Right lobe of liver (tissue), 6 donors: Measurements from ENCODE around the gene AIFM2. TPM values are rescaled to one million over a fixed set of nuclear protein-coding genes. Genes with fewer than 3 reads are reported as not detected.
"Not testable (repeated sequence)": the region's sequence is repeated elsewhere in the genome, so short reads cannot be mapped to it uniquely, and the experiment has no call there.

Experiments used
- ATAC-seq, 4 donors: fragments of 200-7000 bp; cut with Tn5 transposase; one replicate each; pipeline ENCODE4 v1.9.1; 2020; ENCODE audit warnings: mild to moderate bottlenecking in 4 of 4, moderate library complexity in 4 of 4
- DNase-seq, 3 donors: peaks; one replicate each; pipeline ENCODE4 v3.0.0-alpha.2; 2020
- H3K27ac ChIP-seq, 3 donors: fragments of 200-600 bp; one replicate each; pipeline ENCODE4 v1.8.0; 2022
- H3K27me3 ChIP-seq, 2 donors: fragments of 200-600 bp; one replicate each; pipeline ENCODE4 v1.8.0; 2022
- H3K36me3 ChIP-seq, 4 donors: fragments of 200-600 bp; sonication (generic) in 1 of 4; one replicate each; pipeline versions ENCODE4 v1.5.1 to v1.8.0; 2017 to 2022; ENCODE audit warnings: control low read depth in 1 of 4
- H3K4me1 ChIP-seq, 4 donors: fragments of 200-600 bp; sonication (generic) in 1 of 4; one replicate each; pipeline versions ENCODE4 v1.5.1 to v1.8.0; 2017 to 2022; ENCODE audit warnings: control low read depth in 1 of 4
- H3K4me3 ChIP-seq, 3 donors: fragments of 200-600 bp; one replicate each; pipeline ENCODE4 v1.8.0; 2022
- H3K9me3 ChIP-seq, 4 donors: fragments of 200-600 bp; sonication (generic) in 1 of 4; one replicate each; pipeline versions ENCODE4 v1.5.1 to v1.8.0; 2017 to 2022; ENCODE audit warnings: control low read depth in 1 of 4
- POLR2A ChIP-seq: fragments of 450-650 bp; IDR thresholded peaks from one replicate; pipeline ENCODE4 v1.6.1; 2017; ENCODE audit warnings: antibody characterized with exemption, mild to moderate bottlenecking
- WGBS: methylation state at CpG from one replicate; pipeline ENCODE4 v1.1.6; 2018; ENCODE audit warnings: low coverage, low lambda C conversion rate; ENCODE audit not compliant: insufficient coverage; ENCODE audit errors: missing lambda C conversion rate; 5-methylcytosine and 5-hydroxymethylcytosine counted together
- intact Hi-C, 2 donors: fragments of 100-400 bp; cut with DNase I; formaldehyde crosslinking; loops; one replicate each; pipeline versions ENCODE4 v1.11.2 to v1.14.1; 2022
- total RNA-seq, 6 experiments: library from RNA; depleted of rRNA in 2 of 6; stranded (reverse); fragments of >200 nt in 2 of 6; fragmentation: NEBNext Ultra II Directional in 3 of 6; extraction: Animal tissue kit (Norgen Biotek cat#: 25700) in 3 of 6; gene quantifications; one replicate each; pipeline versions ENCODE4 v1.1.0 to v1.2.4, GENCODE V29; 2016 to 2023
- TF ChIP-seq, protein P1 (sequence below), 4 donors: fragments of 200-600 bp in 3 of 4; fragments of 450-650 bp in 1 of 4; IDR thresholded peaks; one replicate each; pipeline versions ENCODE4 v1.5.1 to v1.8.0; 2016 to 2022; ENCODE audit warnings: antibody characterized with exemption in 4 of 4, mild to moderate bottlenecking in 2 of 4
- donor health status: DM: no; HTN: yes; CAD: no.
- donor health status: DM: no; HTN: no; CAD: no.
- donor health status: DM: no; HTN: no; CAD: no.
- donor health status: DM: no; HTN: yes; CAD: no.
- donor health status: DM: no; HTN: yes; CAD: no.

Gene AIFM2
- total RNA-seq, 6 experiments from 2014 or later: 11.4 to 23.3 (median 18.2) TPM

GRCh38 chr10:70125918-70126552 is 6.6 kb downstream of the AIFM2 start:
- Histone ChIP-seq H3K27me3 (no peaks in the 10 kb centered on the region), H3K9me3 (no peaks in the 10 kb centered on the region), H3K4me1 (peaks cover 0 to 12% (median 0%) of the 10 kb centered on the region in 4 donors), H3K4me3 (no peak overlapping the region), H3K27ac (no peak overlapping the region), H3K36me3 (peaks cover 0 to 27% (median 6%) of the 10 kb centered on the region in 4 donors)
- WGBS: 57% methylated on average over 1 of the region's 5 CpGs
- TF ChIP-seq POLR2A: no peak
- TF ChIP-seq, protein P1, sequence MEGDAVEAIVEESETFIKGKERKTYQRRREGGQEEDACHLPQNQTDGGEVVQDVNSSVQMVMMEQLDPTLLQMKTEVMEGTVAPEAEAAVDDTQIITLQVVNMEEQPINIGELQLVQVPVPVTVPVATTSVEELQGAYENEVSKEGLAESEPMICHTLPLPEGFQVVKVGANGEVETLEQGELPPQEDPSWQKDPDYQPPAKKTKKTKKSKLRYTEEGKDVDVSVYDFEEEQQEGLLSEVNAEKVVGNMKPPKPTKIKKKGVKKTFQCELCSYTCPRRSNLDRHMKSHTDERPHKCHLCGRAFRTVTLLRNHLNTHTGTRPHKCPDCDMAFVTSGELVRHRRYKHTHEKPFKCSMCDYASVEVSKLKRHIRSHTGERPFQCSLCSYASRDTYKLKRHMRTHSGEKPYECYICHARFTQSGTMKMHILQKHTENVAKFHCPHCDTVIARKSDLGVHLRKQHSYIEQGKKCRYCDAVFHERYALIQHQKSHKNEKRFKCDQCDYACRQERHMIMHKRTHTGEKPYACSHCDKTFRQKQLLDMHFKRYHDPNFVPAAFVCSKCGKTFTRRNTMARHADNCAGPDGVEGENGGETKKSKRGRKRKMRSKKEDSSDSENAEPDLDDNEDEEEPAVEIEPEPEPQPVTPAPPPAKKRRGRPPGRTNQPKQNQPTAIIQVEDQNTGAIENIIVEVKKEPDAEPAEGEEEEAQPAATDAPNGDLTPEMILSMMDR (IDR thresholded peaks at IDR 0.05): no peak
- intact Hi-C loops: no loop called here
- no peak for ATAC-seq
- DNase-seq: no peak

DNA sequence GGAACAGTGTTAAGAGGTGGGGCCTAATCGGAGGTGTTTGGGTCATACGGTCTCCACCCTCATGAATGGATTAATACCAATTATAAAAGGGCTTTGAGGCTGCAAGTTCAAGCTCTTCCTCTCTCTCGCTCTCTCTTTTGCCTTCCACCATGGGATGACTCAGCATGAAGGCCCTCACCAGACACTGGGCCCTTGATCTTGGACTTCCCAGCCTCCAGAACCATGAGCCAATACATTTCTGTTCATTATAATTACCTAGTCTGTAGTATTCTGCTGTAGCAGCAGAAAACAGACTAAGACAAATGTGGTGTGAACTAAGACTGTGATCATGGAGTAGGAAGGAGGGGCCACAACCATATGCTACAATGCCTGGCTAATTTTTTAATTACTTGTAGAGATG is 7.7 kb downstream of the AIFM2 start:
- H3K36me3 ChIP-seq: peaks cover 0 to 38% (median 8%) of the 10 kb centered on the region in 4 donors

DNA sequence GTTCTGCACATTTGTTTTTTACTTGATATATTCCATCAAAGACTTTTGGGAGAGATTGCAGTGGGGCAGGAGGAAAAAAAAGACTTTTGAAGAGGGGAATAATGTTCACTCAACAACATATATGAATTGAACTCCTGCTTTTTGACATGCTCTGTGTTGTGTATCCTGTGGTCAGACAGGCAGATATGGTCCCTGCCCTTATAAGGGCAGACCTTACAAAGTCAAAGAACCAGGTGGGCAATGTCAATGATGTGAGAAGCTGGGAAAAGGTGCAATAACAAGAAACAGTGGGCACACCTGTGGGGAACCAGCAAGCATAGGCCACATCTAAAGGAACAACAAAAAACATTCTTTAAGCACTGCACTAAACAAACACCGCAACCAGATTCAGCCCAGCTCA is 8.2 kb downstream of the AIFM2 start:
- H3K27ac ChIP-seq: no peak overlapping the region
- DNase-seq: no peak
- TF ChIP-seq, protein P1 (IDR thresholded peaks at IDR 0.05): no peak
- TF ChIP-seq POLR2A: no peak
- no peaks in the 10 kb centered on the region for H3K9me3 ChIP-seq
- no peaks in the 10 kb centered on the region for H3K4me1 ChIP-seq
- no peak for ATAC-seq
- H3K4me3 ChIP-seq: no peak overlapping the region
- H3K36me3 ChIP-seq: peaks cover 0 to 43% (median 8%) of the 10 kb centered on the region in 4 donors
- H3K27me3 ChIP-seq: no peaks in the 10 kb centered on the region
- 100% methylated on average over 1 of the region's 1 CpG for WGBS
- intact Hi-C loops: no loop called here

More for the DNA sequence above, 7.7 kb downstream of the AIFM2 start:
- Histone ChIP-seq H3K27me3 (no peaks in the 10 kb centered on the region), H3K4me3 (no peak overlapping the region), H3K4me1 (peaks cover 0 to under 1% (median 0%) of the 10 kb centered on the region in 4 donors), H3K27ac (no peak overlapping the region), H3K9me3 (no peaks in the 10 kb centered on the region)
- DNase-seq (no peak), ATAC-seq (no peak)
- whole genome bisulfite sequencing: 90% methylated on average over 3 of the region's 3 CpGs
- intact Hi-C loops: no loop called here
- no peak for TF ChIP-seq POLR2A
- TF ChIP-seq, protein P1 (IDR thresholded peaks at IDR 0.05): no peak

GRCh38 chr10:70123817-70124216 is 8.8 kb downstream of the AIFM2 start:
- ATAC-seq: no peak

DNA sequence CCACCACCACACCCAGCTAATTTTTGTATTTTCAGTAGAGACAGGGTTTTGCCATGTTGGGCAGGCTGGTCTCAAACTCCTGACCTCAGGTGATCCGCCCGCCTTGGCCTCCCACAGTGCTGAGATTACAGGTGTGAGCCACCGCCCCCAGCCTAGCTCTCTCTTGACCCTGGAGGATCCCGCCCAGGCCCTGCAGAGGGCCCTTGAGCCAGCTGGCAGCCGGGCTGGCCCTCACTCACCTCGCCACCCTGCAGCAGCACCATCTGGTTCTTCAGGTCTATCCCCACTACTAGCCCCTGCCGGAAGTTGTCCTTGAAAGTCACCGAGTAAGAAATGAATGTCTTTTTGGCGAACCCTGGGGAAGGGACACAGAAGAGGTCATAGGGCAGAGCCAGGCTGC is 9.5 kb downstream of the AIFM2 start:
- intact Hi-C loops, H3K4me3 ChIP-seq, H3K9me3 ChIP-seq, H3K27me3 ChIP-seq, H3K4me1 ChIP-seq, ATAC-seq, H3K27ac ChIP-seq, DNase-seq: not testable (repeated sequence)
- peaks cover 0 to 48% (median 8%) of the 10 kb centered on the region in 4 donors for H3K36me3 ChIP-seq
- WGBS: 87% methylated on average over 3 of the region's 9 CpGs

More at GRCh38 chr10:70123817-70124216, 8.8 kb downstream of the AIFM2 start:
- peaks cover 0 to 49% (median 8%) of the 10 kb centered on the region in 4 donors for H3K36me3 ChIP-seq
- H3K27ac ChIP-seq: no peak overlapping the region
- no peak overlapping the region for H3K4me3 ChIP-seq
- no peaks in the 10 kb centered on the region for H3K9me3 ChIP-seq
- 90% methylated on average over 7 of the region's 10 CpGs for WGBS
- intact Hi-C loops: no loop called here
- no peaks in the 10 kb centered on the region for H3K27me3 ChIP-seq
- TF ChIP-seq POLR2A: no peak
- TF ChIP-seq, protein P1 (IDR thresholded peaks at IDR 0.05): no peak
- no peak for DNase-seq
- H3K4me1 ChIP-seq: no peaks in the 10 kb centered on the region
